T-helper 1 cell treated with Interleukin-12 subunit alpha and Interleukin-12 subunit beta and Interleukin-4 antibody, amounts not matched to agents 30 ng/mL and 1 ng/mL, for 36 hours (primary cell): ENCODE results near the gene TBX18. TPM values are rescaled to one million over a fixed set of nuclear protein-coding genes. Genes with fewer than 3 reads are reported as not detected.

ENCODE experiments used
- intact Hi-C: fragments of 100-400 bp; cut with micrococcal nuclease; formaldehyde crosslinking; loops from one replicate; pipeline ENCODE4 v1.15.1; 2024
- total RNA-seq: library from RNA; stranded (reverse); gene quantifications from 2 replicates; pipeline ENCODE4 v1.2.3, GENCODE V29; 2022

The TBX18 gene
- total RNA-seq, 1 donor from 2014 or later, result not detected

DNA sequence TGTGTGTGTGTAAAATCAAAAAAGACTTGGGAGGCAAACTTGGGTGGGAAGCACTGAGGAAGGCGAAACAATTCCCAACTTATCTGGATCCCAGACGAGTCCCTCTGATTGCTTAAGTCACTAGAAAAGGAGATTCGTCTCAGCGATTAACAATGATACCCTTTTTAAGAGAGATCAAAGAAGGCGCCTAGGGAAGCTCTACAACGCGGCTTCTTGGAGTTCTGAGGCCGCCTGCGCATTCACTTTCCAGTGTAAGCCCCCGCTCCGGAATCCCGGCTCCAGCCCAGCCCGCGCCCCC lies 8.7 kb upstream of the TBX18 start:
- intact Hi-C loops, result no loop called here

DNA sequence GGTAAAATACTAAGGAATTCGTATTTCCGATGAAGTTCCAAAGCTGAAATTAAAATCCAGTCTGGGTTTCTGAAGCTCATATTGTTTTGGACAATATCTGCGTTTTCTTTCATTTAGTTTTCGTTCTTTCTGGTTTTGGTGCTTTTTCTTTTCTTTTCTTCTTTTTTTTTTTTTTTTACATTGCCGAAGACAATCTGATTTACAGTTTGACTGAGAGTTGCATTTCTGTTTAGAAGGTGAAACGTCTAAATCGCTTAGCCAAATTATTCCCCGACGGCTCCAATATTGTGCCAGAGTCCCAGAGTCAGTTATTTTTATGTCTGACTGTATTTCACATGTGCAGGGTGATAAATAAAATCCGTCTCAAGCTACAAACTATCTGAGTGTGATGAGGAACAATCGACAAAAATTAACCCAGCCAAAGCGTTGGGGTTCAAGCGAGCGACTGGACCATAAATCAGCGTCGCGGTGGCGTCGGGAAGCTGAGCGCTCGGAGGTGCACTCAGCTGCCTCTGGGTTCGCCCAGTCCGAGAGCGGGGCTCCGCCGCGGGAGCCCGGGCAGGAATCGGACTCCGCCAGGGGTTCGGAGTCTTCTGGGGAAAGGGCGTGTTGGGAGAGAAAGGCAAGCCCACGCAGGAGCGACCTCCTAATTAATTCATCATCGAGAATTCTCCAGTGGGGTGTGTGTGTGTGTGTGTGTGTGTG lies 8.2 kb upstream of the TBX18 start:
- intact Hi-C loops, result no loop called here

DNA sequence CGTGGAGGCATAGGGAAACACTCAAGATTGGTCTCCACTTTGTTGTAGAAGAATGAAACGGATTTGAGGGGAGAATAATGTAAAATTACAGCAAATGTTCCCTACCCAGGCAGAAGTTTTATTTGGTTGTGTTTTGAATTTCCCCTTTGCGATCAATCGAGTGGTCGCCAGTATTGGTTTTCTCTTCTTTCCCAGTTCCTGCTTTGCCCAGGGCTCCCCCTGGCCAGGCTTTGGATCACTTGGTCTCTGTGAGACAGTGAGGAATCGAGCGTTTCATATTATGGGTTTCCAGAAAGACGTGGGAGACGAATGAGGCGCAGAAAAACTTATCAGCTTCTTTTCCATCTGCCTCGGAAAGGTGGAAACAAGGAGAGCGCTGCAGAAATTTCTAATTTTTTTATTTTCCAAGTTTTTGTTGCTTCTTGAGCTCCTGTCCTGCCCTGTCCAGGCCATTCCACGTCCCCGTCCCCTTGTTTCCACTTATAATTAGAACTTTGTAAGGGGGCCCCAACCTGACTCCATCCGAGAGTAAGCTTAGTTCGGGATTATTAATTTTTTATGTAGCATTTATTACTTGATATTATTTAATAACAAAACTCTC lies 7.5 kb upstream of the TBX18 start:
- intact Hi-C loops, result no loop called here

DNA sequence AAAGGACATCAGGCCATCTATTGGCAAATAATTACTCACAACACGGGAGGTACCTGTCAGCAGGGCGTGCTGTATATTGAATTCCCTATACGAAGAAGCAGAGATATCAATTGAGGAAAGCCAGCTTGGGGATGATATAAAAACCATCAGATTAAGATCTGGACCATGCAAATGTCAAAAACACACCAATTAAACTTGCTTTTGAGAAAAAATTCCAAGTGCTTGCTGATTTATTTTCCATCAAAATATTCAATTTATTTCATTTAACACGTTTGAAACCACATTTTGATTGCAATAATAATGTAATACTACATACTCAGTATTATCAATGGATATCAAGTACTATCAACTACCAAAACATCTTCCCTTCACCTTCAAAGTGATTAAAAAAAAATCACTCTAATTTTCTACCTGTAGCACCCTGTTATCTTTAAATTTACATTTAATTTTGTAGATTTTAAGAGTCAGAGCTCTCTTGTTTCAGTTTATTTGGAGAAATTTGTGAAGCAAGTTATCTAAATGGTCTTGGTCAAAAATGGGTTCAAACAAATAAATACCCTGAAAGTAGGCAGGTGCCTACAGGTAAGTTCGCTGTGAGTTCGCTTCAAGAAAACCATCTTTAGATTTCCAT lies 6.8 kb upstream of the TBX18 start:
- intact Hi-C loops, result no loop called here

DNA sequence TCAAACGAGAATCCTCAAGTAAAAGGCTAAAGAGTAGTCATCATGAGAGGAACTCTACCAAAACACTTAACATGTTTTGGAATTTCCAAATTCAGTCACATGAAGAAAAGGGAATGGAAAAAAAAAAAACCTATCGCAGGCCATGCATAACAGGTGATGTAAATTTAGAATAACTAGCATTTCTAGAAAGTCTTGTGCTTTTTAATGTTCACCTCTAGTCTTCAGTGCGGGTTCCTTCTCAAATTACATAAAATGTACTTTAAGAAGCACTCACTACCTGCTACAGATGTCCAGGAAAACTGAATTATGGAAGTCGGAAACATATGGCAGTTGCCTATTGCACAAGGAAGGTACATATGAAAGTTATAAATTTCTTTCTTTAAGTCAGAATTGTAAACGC lies 6.1 kb upstream of the TBX18 start:
- intact Hi-C loops, result no loop called here

DNA sequence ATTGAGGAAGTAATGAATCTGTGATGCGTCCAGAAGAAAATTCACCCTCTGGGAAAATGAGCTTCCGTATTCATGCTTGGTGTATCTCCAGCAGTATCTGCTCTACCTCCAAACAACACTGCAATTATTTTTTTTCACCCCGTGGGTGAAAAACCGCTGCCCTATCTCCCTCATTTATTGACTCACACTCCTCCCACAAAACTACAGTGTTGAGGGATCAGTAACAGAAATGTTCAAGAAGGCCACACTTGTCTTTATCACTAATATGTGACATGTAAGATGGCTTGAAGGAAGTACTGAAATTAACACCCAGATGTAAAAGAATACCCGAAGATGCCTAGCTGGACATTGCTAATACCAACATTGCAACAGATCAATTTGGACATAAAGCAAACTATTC lies 4.9 kb upstream of the TBX18 start:
- intact Hi-C loops, result no loop called here

DNA sequence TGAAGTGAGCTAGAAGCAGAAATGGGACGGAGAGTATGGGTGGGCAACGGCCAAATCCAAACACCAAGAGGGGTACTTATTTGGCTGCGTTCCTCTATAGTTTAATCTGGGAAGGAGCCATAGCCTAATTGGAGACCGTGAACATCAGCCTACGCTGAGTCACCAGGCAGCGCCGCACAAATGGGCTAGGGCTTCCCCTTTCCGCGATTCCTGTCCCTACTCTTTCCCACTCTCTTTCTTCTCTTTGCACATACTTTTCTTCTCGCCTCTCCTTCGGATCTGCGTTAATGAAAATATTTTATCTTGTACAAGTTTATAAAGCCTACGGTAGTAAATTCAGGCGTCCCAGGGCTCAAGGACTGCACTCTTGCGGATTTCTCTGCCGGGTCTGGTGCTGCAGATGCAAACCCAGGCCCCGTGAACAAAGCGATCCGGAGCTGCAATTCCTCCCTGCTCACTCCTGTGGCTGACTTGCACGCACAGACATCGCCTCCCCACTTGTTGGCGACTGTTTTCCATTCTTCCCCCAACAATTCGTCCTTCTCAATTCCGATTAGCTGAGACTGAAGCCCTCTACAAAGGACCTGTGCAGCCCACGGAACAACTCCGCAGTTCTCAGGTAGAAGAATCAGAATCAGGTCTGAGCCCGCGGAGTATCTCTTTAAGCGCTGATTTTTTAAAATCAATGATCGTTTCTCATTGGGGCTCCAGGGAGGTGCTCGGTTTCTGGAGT lies 4.2 kb upstream of the TBX18 start:
- intact Hi-C loops, result no loop called here

DNA sequence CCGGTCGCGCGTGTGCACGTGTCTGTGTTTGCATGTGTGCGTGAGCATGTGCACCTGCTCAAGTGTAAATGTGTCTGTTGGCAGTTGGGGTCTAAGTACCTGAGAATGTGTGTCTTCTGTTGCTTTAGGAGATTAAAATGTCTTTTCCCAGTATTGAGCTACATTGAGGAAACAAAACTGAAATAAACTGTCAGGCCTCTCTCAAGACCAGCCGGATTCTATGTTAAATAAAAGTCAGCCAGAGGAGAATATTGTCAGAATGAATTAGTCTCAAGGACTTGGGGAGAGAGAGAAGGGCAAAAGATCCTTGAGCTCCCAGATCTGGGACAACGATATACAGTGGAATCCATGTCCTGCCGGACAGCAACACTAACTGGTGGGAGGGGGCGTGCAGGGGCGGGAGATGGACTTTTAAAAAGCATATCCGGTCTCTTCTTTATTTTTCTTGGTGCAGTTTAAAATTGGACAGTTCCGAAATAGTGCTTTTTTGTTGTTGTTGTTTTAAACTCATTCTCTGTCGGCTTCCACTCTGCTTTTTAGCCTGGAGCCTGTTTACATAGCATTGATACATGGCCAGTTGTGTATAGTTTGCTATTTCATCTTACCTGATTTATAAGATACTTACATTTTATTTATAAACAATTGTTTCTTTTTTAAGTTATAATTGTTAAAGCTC lies 3.3 kb upstream of the TBX18 start:
- intact Hi-C loops, result no loop called here

DNA sequence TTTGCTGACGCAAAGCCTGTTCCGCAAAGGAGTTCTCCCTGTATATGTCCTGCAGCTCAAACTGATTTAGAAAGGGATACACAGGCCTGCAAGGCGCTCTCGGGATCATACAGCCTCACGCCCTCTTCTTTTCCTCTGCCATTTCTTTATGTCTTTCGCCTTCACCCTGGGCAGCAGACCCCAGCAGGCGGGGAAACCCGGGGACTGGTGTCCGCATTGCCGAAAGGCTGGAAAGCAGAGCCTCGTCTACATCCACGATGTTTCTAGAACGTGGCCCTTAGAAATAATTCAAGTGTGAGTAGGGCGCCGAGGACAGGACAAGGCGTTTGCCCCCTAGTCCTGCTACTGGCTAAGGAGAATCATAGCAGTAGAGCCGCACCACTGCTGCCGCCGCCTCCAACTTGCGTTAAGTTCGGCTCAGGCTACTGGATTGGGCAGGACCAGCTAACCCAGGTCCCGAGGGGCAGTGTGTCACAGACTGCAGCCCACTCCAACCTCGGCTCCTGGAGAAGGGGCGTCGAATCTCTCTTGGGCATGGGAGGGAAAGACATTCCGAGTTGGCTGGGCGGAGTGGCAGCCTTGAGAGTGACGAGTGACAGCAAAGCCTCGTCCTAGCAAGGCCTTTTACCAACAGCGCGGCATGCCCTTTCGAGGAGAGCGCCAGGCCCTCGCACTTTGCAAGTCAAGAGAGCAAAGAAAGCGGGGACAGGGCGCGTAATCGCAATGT lies 2.6 kb upstream of the TBX18 start:
- intact Hi-C loops, result no loop called here

DNA sequence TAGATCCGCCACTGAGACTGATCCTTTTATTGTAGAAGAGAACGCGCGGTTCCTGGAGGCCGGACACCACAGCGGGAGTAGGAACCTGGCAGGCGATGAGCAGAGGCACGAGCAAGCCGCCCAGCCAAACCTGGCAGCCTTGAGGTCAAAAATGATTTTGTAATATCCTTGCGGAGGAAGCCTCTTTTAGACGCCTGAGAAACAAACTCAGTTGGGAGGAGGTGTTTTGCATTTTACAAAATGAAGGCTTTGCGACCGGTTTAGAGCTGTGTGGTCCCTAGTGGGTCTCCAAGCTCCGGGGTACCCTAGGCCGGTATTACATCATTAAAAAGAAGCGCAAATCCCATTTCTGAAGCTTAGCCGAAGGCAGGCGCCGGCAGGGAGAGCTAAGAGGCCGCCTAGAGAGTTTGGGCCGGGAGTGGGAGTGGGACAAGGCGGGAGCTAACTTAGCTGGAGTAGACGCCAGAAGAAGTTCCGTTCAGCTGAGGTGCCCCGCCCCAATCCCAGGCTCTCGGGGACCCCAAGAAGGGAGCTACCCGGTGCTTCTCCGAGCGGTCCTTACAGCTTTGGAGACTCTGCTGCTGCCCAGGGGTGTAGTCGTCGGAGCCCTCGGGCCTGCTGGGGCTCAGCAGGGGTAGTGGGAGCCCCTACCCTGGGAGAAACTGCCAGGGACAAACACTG lies 1.9 kb upstream of the TBX18 start:
- intact Hi-C loops, result no loop called here

DNA sequence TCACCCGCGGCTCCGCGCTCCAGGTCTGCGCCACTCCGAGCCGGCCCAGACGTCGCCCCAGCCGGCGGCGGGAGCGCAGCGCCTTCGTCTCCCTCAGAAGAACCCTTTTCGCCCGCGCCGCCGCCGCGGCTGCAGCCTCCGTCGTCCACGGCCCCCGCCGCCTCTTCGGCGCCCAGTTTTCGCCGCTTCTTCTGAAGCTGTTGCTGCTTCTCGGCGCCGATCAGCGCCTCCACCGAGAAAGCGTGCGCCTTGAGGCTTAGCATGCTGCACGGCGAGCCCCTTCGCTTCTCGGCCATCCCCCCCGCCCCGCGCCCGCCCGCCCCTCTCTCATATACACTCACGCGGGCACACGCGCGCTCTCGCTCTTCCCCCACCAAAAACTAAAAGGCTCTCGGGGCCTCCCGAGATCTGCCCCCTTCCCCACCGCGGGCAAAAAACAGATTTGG lies 489 bp downstream of the TBX18 start:
- intact Hi-C loops, result loop anchor here (5.0 kb wide), 1 partner anchor 882 kb away; no protein-coding TSS in a partner anchor

DNA sequence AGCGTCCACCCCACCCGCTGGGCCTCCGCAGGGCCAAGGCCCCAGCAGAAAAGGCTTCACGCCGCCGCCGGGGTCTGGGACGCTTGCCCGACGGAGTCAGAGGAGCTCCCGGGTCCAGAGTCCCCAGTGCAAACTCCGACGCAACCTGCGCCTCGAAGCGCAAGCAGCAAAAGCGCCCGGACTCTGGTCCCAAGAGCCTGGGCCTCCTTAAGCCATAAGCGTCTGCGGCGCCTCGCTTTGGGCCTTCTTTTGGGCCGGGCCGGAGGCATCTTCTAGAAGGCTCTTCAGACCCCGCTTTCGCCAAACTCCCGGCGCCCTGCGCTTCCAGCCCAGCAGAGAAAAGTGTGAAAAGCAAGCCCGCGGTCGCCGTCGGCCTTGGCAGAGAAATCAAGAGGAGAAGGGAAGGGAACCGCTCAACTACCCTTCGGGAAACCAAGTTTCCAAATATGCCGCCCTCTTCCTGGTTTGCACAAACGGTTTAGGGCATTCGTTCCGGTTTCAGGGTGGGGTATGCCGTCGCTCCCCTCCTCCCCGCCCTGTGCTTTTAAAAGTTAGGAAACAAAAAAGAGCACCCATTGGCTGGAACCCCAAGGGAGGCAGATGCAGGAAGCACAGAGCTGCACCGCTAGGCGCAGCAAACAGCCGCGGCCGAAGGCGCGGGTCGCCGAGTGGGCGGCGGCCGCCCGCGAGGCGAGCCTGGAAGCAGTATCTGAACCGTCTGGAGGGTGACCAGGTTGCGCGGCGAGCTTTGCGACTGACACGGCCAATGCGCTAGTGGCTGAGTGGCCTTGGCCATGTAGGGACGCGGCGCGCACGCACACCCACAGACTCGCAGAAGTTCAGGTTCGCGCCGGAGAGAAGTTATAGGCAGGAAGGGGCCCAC lies 1.2 kb downstream of the TBX18 start:
- intact Hi-C loops, result loop anchor here (5.0 kb wide), 1 partner anchor 881 kb away; no protein-coding TSS in a partner anchor

DNA sequence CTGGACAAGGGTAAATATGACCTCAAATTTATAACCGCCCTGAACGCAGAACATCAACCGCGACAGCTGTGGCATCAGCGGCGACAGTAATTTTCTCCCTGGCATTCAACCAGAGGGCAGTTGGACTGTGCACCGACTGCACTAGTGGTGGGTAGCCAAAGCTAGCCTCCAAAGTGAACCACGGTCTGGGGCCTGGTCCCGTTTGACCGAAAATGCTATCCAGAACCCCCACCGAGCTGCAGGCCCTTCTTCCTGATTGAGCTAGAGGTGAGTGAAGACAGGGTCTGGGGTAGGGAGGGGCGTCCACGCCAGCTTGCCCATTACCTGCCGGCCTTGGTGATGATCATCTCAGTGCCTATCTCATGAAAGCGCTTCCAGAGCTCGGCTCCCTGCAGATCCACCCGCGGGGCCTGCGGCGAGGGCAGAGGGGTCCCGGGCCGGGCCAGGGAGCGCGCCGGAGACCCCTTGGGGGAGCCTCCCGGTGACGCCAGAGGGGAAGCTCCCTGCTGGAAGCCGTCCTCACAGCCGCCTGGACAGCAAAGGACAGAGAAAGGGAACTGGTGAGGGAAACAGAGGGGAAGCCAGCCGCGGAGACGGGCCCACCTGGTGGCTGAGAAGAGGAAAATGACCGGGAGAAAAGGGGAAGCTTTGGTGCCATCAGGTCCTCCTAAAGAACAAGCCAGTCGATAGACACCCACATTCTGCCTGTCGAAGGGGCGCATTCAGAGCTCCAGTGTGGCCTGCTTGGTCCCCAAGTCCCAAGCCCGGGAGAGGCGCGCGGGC lies 2.0 kb downstream of the TBX18 start:
- intact Hi-C loops, result loop anchor here (5.0 kb wide), 1 partner anchor 880 kb away; no protein-coding TSS in a partner anchor

DNA sequence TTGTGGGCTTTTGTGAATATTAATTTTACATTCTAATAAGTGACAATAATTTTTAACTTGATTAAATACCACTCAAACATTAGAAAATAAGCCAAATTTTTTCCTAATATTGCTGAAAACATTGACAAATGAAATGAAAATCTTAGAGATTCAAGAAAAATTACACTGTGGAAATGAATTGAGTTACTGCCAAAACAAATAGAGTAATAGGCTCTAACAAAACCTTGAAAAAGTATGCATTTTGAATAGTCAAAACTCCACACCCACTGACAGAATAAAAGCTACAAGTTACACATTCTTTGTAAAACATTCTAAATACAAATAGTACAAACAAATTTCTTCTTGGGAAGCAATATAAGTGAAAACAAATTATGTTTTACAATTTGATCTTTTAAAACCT lies 5.9 kb downstream of the TBX18 start:
- intact Hi-C loops, result no loop called here

DNA sequence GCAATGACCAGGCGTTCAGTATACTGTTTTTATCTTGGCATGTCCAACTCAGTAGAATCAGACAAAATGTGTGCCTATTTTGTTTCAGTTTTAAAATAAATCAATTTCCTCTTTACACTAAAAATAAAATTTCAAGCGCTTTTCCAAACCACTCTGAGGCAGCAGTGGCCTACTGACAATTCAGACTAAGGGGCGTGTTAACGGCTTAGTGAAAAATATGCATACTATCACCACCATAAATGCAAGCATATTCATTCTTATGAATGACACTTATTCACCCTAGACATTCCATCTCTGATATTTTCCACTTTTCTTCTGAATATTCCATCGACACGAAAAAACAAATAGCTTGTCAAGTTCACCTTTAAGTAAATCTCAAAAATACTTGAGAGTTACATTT lies 7.5 kb downstream of the TBX18 start:
- intact Hi-C loops, result no loop called here

DNA sequence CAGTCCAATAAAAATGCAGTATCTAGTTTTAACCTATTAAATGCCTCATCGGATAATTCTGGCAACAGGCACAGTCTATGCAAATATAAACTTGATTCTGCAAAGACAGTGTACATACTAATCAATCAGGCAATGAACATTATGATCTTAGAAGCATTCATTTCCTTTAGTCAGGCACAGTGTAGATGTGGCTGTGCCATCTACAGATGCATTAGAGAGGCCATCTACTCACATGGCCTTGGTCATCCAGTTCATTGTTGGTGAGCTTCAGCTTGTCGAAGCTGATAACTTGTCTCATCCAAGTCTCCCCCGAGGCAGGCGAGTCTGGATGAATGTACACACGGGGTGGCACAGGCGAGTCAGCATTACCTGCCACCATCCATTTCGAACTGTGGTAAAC lies 7.9 kb downstream of the TBX18 start:
- intact Hi-C loops, result no loop called here

DNA sequence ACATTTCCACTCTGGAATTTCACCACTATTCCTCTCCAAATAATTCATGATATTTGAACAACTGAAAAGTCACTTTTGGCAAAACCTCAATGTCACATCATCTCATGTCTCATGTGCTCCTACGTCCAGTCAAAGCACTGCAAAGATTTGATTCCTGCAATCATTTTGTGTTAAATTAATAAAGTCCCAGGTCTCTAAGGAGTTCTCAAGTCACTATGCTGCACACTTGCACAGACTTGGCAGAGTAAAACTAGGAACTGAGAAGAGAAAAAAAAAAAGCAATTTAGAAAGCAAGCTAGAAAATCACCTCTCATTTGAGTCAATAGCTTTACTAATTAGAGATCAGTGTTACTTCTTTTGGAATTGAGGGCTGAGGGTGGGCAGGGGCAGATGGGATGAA lies 11.2 kb downstream of the TBX18 start:
- intact Hi-C loops, result no loop called here

DNA sequence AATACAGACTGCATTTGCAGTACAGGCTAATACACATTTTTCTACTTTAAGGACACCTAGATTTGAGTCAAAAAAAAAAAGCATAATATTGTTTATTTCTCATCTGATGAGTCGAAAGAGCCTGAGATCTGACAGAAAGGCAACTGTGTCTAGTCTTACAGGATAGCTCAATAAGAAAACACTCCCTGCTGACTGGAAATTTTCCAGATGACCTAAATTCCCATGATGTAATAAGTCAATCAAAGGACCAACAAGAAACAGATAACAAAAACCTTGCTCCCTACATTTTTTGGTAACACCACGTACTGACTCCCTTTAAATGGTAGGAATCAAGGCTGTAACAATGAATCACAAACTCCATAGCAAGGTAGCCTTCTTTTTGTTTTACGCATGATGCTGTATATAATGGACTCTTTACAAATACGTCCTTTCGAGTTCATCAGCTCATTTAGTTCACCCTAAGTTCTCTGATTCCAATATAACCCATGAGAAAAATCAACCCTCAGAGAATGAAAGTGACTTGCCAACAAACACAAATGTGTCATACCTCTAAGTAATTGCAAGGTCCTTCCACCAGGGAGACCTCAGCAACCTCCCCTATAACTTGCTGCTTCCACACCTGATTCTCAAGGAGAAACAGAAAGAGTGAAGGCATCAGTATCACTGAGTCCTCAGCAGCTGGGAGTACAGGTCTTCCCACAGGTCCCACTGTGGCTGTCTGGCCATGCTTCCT lies 12.1 kb downstream of the TBX18 start:
- intact Hi-C loops, result no loop called here
